HEK293 (cell line): ENCODE results near the gene TMEM88.

Experiments used
- CTCF ChIA-PET: fragments of 350-600 bp; formaldehyde crosslinking; extraction: SDS; loops from one replicate; lab custom pipeline; 2021; ENCODE audit warnings: antibody characterized with exemption; lab: Yijun Ruan, JAX
- POLR2A ChIA-PET: fragments of 300-600 bp; formaldehyde crosslinking; extraction: SDS; loops from one replicate; lab custom pipeline; 2020; ENCODE audit warnings: antibody characterized with exemption, inconsistent platforms; lab: Yijun Ruan, JAX
- H3K27ac ChIP-seq: fragments of 200-500 bp; sonication (Bioruptor generic); 2 replicates; pipeline ENCODE4 v1.5.1; 2014; ENCODE audit warnings: low read depth, low read length, control low read depth, inconsistent platforms; ENCODE audit errors: extremely low read depth
- H3K36me3 ChIP-seq, 2 experiments: fragments of 200-500 bp in 1 of 2; sonication (Bioruptor generic) in 1 of 2; 1 replicate in 1 of 2; 2 replicates in 1 of 2; pipeline ENCODE4 v1.5.1; 2014 to 2017; ENCODE audit warnings: inconsistent platforms in 2 of 2, low read length in 2 of 2; ENCODE audit not compliant: control insufficient read depth in 2 of 2, insufficient read depth in 1 of 2
- H3K4me1 ChIP-seq: fragments of 200-500 bp; sonication (Bioruptor generic); 2 replicates; pipeline ENCODE4 v1.5.1; 2014; ENCODE audit warnings: mild to moderate bottlenecking, low read length, inconsistent platforms; ENCODE audit not compliant: control insufficient read depth, insufficient read depth
- H3K4me3 ChIP-seq: 2 replicates; pipeline ENCODE4 v1.5.1; 2011; ENCODE audit warnings: low read depth, mild to moderate bottlenecking, control low read depth, low read length, moderate library complexity
- H3K9me3 ChIP-seq: fragments of 200-500 bp; sonication (Bioruptor generic); 2 replicates; pipeline ENCODE4 v1.5.1; 2014; ENCODE audit warnings: low read depth, low read length, inconsistent platforms; ENCODE audit not compliant: control insufficient read depth, insufficient read depth
- KLF1 ChIP-seq: fragments of 450-650 bp; formaldehyde crosslinking; IDR thresholded peaks from 2 replicates; pipeline ENCODE4 v1.5.1; 2016; ENCODE audit warnings: missing biosample characterization, missing genetic modification characterization
- KLF8 ChIP-seq: fragments of 450-650 bp; formaldehyde crosslinking; IDR thresholded peaks from 2 replicates; pipeline ENCODE4 v1.5.1; 2016; ENCODE audit warnings: missing biosample characterization, missing genetic modification characterization
- SALL2 ChIP-seq: fragments of 450-650 bp; formaldehyde crosslinking; IDR thresholded peaks from 2 replicates; pipeline ENCODE4 v1.5.0; 2017; ENCODE audit warnings: missing biosample characterization, mild to moderate bottlenecking, missing genetic modification characterization, borderline replicate concordance
- YY1 ChIP-seq: fragments of 450-650 bp; formaldehyde crosslinking; IDR thresholded peaks from 2 replicates; pipeline ENCODE4 v1.5.1; 2018; ENCODE audit warnings: missing biosample characterization, missing genetic modification characterization
- ZNF23 ChIP-seq: fragments of 450-650 bp; formaldehyde crosslinking; IDR thresholded peaks from 2 replicates; pipeline ENCODE4 v1.5.1; 2016; ENCODE audit warnings: missing biosample characterization, missing genetic modification characterization, borderline replicate concordance
- ZNF433 ChIP-seq: fragments of 450-650 bp; formaldehyde crosslinking; IDR thresholded peaks from 2 replicates; pipeline ENCODE4 v1.5.1; 2016; ENCODE audit warnings: missing biosample characterization, missing genetic modification characterization, low read depth
- ZNF514 ChIP-seq: fragments of 450-650 bp; formaldehyde crosslinking; IDR thresholded peaks from 2 replicates; pipeline ENCODE4 v1.5.1; 2016; ENCODE audit warnings: missing biosample characterization, missing genetic modification characterization
- ZNF560 ChIP-seq: fragments of 450-650 bp; formaldehyde crosslinking; IDR thresholded peaks from 2 replicates; pipeline ENCODE4 v1.5.1; 2017; ENCODE audit warnings: missing biosample characterization, missing genetic modification characterization, borderline replicate concordance
- ZNF610 ChIP-seq: fragments of 450-650 bp; formaldehyde crosslinking; IDR thresholded peaks from 2 replicates; pipeline ENCODE4 v1.5.1; 2016; ENCODE audit warnings: missing biosample characterization, missing genetic modification characterization, borderline replicate concordance
- ZNF670 ChIP-seq: fragments of 450-650 bp; formaldehyde crosslinking; IDR thresholded peaks from 2 replicates; pipeline ENCODE4 v1.5.1; 2016; ENCODE audit warnings: missing biosample characterization, missing genetic modification characterization, low read depth
- ZNF747 ChIP-seq: fragments of 450-650 bp; formaldehyde crosslinking; IDR thresholded peaks from 2 replicates; pipeline ENCODE4 v1.5.1; 2016; ENCODE audit warnings: missing biosample characterization, missing genetic modification characterization
- ZNF76 ChIP-seq: fragments of 450-650 bp; formaldehyde crosslinking; IDR thresholded peaks from 2 replicates; pipeline ENCODE4; 2016; ENCODE audit warnings: low read depth, missing biosample characterization, missing genetic modification characterization, borderline replicate concordance
- ZNF792 ChIP-seq: fragments of 450-650 bp; formaldehyde crosslinking; IDR thresholded peaks from 2 replicates; pipeline ENCODE4 v1.5.1; 2016; ENCODE audit warnings: missing biosample characterization, missing genetic modification characterization
- ZNF837 ChIP-seq: fragments of 450-650 bp; formaldehyde crosslinking; IDR thresholded peaks from 2 replicates; pipeline ENCODE4 v1.5.1; 2016; ENCODE audit warnings: missing biosample characterization, missing genetic modification characterization
- ZXDB ChIP-seq: fragments of 450-650 bp; formaldehyde crosslinking; IDR thresholded peaks from 2 replicates; pipeline ENCODE4 v1.5.1; 2016; ENCODE audit warnings: missing biosample characterization, missing genetic modification characterization
- TF ChIP-seq, protein P1 (sequence below): fragments of 450-650 bp; IDR thresholded peaks from 2 replicates; pipeline ENCODE4 v1.5.1; 2018; ENCODE audit warnings: missing biosample characterization, missing genetic modification characterization
- TF ChIP-seq, protein P2 (sequence below): fragments of 450-650 bp; formaldehyde crosslinking; IDR thresholded peaks from 2 replicates; pipeline ENCODE4 v1.5.1; 2017; ENCODE audit warnings: missing biosample characterization, missing genetic modification characterization
- TF ChIP-seq, protein P3 (sequence below): sonication (generic); formaldehyde crosslinking; IDR thresholded peaks from 2 replicates; pipeline ENCODE4 v1.8.1; 2022; ENCODE audit warnings: mild to moderate bottlenecking, moderate library complexity, missing genetic modification reagents
- TF ChIP-seq, protein P4 (sequence below): fragments of 450-650 bp; formaldehyde crosslinking; IDR thresholded peaks from 2 replicates; pipeline ENCODE4 v1.5.1; 2016; ENCODE audit warnings: missing biosample characterization, missing genetic modification characterization

The TMEM88 gene

DNA sequence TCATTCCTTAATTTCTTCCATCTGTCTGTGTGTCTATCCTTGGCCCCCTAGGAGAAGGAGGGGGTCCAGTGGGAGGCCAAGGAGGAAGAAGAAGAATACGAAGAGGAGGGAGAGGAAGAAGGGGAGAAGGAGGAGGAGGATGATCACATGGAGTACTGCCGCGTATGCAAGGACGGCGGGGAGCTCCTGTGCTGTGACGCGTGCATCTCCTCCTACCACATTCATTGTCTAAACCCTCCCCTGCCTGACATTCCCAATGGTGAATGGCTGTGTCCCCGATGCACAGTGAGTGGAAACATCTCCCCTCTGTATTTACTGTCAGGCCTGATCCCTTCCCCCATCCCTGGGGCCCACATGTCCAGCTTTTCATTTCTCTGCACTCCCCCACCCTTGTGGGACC is 40.0 kb downstream of the TMEM88 start:
- TF ChIP-seq, protein P1, sequence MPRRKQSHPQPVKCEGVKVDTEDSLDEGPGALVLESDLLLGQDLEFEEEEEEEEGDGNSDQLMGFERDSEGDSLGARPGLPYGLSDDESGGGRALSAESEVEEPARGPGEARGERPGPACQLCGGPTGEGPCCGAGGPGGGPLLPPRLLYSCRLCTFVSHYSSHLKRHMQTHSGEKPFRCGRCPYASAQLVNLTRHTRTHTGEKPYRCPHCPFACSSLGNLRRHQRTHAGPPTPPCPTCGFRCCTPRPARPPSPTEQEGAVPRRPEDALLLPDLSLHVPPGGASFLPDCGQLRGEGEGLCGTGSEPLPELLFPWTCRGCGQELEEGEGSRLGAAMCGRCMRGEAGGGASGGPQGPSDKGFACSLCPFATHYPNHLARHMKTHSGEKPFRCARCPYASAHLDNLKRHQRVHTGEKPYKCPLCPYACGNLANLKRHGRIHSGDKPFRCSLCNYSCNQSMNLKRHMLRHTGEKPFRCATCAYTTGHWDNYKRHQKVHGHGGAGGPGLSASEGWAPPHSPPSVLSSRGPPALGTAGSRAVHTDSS (tag by site-specific recombination): peak; percentile 47; the same call in 1 of the 2 replicates
- no peak for TF ChIP-seq SALL2
- Histone ChIP-seq H3K4me3 (no peak overlapping the region), H3K36me3 (peaks cover 75 to 86% of the 10 kb centered on the region in 2 experiments), H3K4me1 (no peaks in the 10 kb centered on the region), H3K9me3 (no peaks in the 10 kb centered on the region), H3K27ac (no peak overlapping the region)
- POLR2A ChIA-PET: interaction anchor here (0.6 kb wide), 1 partner anchor 65 kb away, joined by 5 read pairs; no protein-coding TSS in a partner anchor
- CTCF ChIA-PET: interaction anchor here (0.7 to 6.8 kb wide), 3 partner anchors 32 to 70 kb away, joined by 3 to 94 read pairs (median 3); no protein-coding TSS in a partner anchor

DNA sequence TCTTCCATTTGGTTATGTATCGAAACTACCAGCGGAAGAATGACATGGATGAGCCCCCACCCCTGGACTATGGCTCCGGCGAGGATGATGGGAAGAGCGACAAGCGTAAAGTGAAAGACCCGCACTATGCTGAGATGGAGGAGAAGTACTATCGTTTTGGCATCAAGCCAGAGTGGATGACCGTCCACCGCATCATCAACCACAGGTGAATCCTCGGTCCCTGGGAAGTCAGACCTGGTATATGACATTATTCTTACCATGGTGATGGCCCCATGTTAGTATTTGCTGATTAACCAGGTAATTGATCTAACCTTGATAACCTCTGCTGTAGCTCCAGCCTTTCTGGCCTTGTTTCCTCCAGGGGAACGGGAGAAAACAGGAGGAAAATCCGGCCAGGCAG is 42.2 kb downstream of the TMEM88 start:
- peaks cover 72 to 86% of the 10 kb centered on the region in 2 experiments for H3K36me3 ChIP-seq
- H3K9me3 ChIP-seq: no peaks in the 10 kb centered on the region
- no peaks in the 10 kb centered on the region for H3K4me1 ChIP-seq
- H3K4me3 ChIP-seq: no peak overlapping the region
- ChIA-PET POLR2A (no interaction called here), CTCF (interaction anchor here (0.7 to 6.8 kb wide), 13 partner anchors 11 to 154 kb away, joined by 3 to 94 read pairs (median 7); no protein-coding TSS in a partner anchor)
- H3K27ac ChIP-seq: no peak overlapping the region
- TF ChIP-seq, protein P2, sequence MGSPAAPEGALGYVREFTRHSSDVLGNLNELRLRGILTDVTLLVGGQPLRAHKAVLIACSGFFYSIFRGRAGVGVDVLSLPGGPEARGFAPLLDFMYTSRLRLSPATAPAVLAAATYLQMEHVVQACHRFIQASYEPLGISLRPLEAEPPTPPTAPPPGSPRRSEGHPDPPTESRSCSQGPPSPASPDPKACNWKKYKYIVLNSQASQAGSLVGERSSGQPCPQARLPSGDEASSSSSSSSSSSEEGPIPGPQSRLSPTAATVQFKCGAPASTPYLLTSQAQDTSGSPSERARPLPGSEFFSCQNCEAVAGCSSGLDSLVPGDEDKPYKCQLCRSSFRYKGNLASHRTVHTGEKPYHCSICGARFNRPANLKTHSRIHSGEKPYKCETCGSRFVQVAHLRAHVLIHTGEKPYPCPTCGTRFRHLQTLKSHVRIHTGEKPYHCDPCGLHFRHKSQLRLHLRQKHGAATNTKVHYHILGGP: no peak
- no peak for TF ChIP-seq ZNF23 (tag by site-specific recombination)
- no peak for TF ChIP-seq KLF8 (tag by site-specific recombination)
- no peak for TF ChIP-seq ZNF747 (tag by site-specific recombination)
- TF ChIP-seq YY1 (tag by site-specific recombination): no peak
- no peak for TF ChIP-seq ZNF560 (tag by site-specific recombination)
- no peak for TF ChIP-seq ZNF670 (tag by site-specific recombination)
- TF ChIP-seq ZNF76 (tag by site-specific recombination): no peak
- no peak for TF ChIP-seq ZNF610
- no peak for TF ChIP-seq ZXDB (tag by site-specific recombination)
- no peak for TF ChIP-seq ZNF792
- no peak for TF ChIP-seq KLF1 (tag by site-specific recombination)
- TF ChIP-seq ZNF514: no peak
- TF ChIP-seq, protein P3, sequence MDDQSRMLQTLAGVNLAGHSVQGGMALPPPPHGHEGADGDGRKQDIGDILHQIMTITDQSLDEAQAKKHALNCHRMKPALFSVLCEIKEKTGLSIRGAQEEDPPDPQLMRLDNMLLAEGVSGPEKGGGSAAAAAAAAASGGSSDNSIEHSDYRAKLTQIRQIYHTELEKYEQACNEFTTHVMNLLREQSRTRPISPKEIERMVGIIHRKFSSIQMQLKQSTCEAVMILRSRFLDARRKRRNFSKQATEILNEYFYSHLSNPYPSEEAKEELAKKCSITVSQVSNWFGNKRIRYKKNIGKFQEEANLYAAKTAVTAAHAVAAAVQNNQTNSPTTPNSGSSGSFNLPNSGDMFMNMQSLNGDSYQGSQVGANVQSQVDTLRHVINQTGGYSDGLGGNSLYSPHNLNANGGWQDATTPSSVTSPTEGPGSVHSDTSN (CRISPR knock-in tag): no peak
- TF ChIP-seq ZNF837 (tag by site-specific recombination): no peak
- no peak for TF ChIP-seq ZNF433 (tag by site-specific recombination)
- TF ChIP-seq, protein P4, sequence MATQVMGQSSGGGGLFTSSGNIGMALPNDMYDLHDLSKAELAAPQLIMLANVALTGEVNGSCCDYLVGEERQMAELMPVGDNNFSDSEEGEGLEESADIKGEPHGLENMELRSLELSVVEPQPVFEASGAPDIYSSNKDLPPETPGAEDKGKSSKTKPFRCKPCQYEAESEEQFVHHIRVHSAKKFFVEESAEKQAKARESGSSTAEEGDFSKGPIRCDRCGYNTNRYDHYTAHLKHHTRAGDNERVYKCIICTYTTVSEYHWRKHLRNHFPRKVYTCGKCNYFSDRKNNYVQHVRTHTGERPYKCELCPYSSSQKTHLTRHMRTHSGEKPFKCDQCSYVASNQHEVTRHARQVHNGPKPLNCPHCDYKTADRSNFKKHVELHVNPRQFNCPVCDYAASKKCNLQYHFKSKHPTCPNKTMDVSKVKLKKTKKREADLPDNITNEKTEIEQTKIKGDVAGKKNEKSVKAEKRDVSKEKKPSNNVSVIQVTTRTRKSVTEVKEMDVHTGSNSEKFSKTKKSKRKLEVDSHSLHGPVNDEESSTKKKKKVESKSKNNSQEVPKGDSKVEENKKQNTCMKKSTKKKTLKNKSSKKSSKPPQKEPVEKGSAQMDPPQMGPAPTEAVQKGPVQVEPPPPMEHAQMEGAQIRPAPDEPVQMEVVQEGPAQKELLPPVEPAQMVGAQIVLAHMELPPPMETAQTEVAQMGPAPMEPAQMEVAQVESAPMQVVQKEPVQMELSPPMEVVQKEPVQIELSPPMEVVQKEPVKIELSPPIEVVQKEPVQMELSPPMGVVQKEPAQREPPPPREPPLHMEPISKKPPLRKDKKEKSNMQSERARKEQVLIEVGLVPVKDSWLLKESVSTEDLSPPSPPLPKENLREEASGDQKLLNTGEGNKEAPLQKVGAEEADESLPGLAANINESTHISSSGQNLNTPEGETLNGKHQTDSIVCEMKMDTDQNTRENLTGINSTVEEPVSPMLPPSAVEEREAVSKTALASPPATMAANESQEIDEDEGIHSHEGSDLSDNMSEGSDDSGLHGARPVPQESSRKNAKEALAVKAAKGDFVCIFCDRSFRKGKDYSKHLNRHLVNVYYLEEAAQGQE (tag by site-specific recombination): no peak
